DMS153 treated with DMSO at 0.1 percent for 48 hours (cell line): Measurements from ENCODE around the gene CNTF.
"Not testable (repeated sequence)": the region's sequence is repeated elsewhere in the genome, so short reads cannot be mapped to it uniquely, and the experiment has no call there.

Source experiments
- DNase-seq: peaks from one replicate; lab custom pipeline; 2025; ENCODE audit not compliant: unreplicated experiment; lab: John Stamatoyannopoulos, UW

Gene CNTF

GRCh38 chr11:58622344-58622743 is at the start of gene CNTF:
CNTF (plus strand) TSS chr11:58622665; CDS start chr11:58622753, 88 bp downstream.
- no peak for DNase-seq

GRCh38 chr11:58572906-58573305 is 49.6 kb upstream of the CNTF start:
- not testable (repeated sequence) for DNase-seq

- peak; percentile 4 for DNase-seq
Observed at GRCh38 chr11:58573451-58574104, 48.9 kb upstream of the CNTF start.

- DNase-seq, result no peak
Observed at GRCh38 chr11:58574881-58575280, 47.6 kb upstream of the CNTF start.

GRCh38 chr11:58575377-58576020 is 47.0 kb upstream of the CNTF start, which contains the start of gene LPXN:
LPXN (minus strand) TSS chr11:58575856; CDS start chr11:58575772, 84 bp downstream.
- no peak for DNase-seq

GRCh38 chr11:58576887-58577471 is 45.5 kb upstream of the CNTF start:
- no peak for DNase-seq

GRCh38 chr11:58577555-58578135 is 44.8 kb upstream of the CNTF start:
- no peak for DNase-seq

- DNase-seq, result peak; percentile 99
Observed at GRCh38 chr11:58578136-58578634, 44.3 kb upstream of the CNTF start.

GRCh38 chr11:58578635-58579191 is 43.8 kb upstream of the CNTF start, which contains the start of gene ZFP91:
ZFP91 (plus strand) TSS chr11:58579063; CDS start chr11:58579282, 219 bp downstream.
- peak; percentile 95 for DNase-seq

GRCh38 chr11:58579192-58580129 is 43.0 kb upstream of the CNTF start:
- DNase-seq, result peak; percentile 82

GRCh38 chr11:58580311-58580710 is 42.2 kb upstream of the CNTF start:
- no peak for DNase-seq

GRCh38 chr11:58582437-58582836 is 40.0 kb upstream of the CNTF start:
- no peak for DNase-seq

GRCh38 chr11:58586998-58587397 is 35.5 kb upstream of the CNTF start:
- no peak for DNase-seq

- no peak for DNase-seq
Observed at GRCh38 chr11:58591659-58592058, 30.8 kb upstream of the CNTF start.

- DNase-seq, result no peak
Observed at GRCh38 chr11:58592760-58593472, 29.5 kb upstream of the CNTF start.

- DNase-seq, result no peak
Observed at GRCh38 chr11:58594826-58595225, 27.6 kb upstream of the CNTF start.

GRCh38 chr11:58596621-58597020 is 25.8 kb upstream of the CNTF start:
- DNase-seq, result no peak

- no peak for DNase-seq
Observed at GRCh38 chr11:58597486-58598144, 24.9 kb upstream of the CNTF start.

GRCh38 chr11:58600510-58600909 is 22.0 kb upstream of the CNTF start:
- no peak for DNase-seq
